GM12892 (cell line): ENCODE results near the gene FBXO47.

Experiments
- POLR2A ChIP-seq: IDR thresholded peaks from 2 replicates; pipeline ENCODE4 v1.6.1; 2011; ENCODE audit warnings: low read depth, low read length, control low read depth
- POLR2AphosphoS5 ChIP-seq: IDR thresholded peaks from 2 replicates; pipeline ENCODE4 v1.6.1; 2011; ENCODE audit warnings: low read depth, low read length, control low read depth

GRCh38 chr17:38960402-38960801, 6.8 kb downstream of the FBXO47 start:
- TF ChIP-seq POLR2A, result no peak
- TF ChIP-seq POLR2AphosphoS5, result no peak
